H1 (cell line): ENCODE data around the gene HNRNPA1.

ENCODE experiments used
- EGR1 ChIP-seq: IDR thresholded peaks from 2 replicates; pipeline ENCODE4 v1.6.1; 2011; ENCODE audit warnings: low read depth, low read length, borderline replicate concordance
- GABPA ChIP-seq: IDR thresholded peaks from 2 replicates; pipeline ENCODE4 v1.6.1; 2011; ENCODE audit warnings: mild to moderate bottlenecking, low read length, moderate library complexity, borderline replicate concordance; ENCODE audit not compliant: insufficient read depth
- MAFK ChIP-seq: IDR thresholded peaks from 2 replicates; pipeline ENCODE4 v1.6.1; 2012; ENCODE audit warnings: low read depth, mild to moderate bottlenecking, improper control_type of control experiment, low read length
- POLR2A ChIP-seq, 2 experiments: IDR thresholded peaks; 1 replicate in 1 of 2; 2 replicates in 1 of 2; pipeline ENCODE4 v1.6.1; 2011; ENCODE audit warnings: low read depth in 2 of 2, low read length in 2 of 2, mild to moderate bottlenecking in 2 of 2; ENCODE audit errors: control extremely low read depth in 1 of 2
- POLR2AphosphoS5 ChIP-seq: IDR thresholded peaks from 2 replicates; pipeline ENCODE4 v1.6.1; 2011; ENCODE audit warnings: low read depth, low read length
- TAF7 ChIP-seq: optimal IDR thresholded peaks from 2 replicates; pipeline ENCODE3; 2011; ENCODE audit warnings: low read depth, mild to moderate bottlenecking, inconsistent platforms, low read length, moderate library complexity, borderline replicate concordance
- TBP ChIP-seq: IDR thresholded peaks from 2 replicates; pipeline ENCODE4 v1.6.1; 2011; ENCODE audit warnings: low read depth, low read length, improper control_type of control experiment
- TEAD4 ChIP-seq: IDR thresholded peaks from 2 replicates; pipeline ENCODE4 v1.6.1; 2012; ENCODE audit warnings: low read depth, low read length, inconsistent platforms, mixed read lengths
- TF ChIP-seq, protein P1 (sequence below), 3 experiments: IDR thresholded peaks; 1 replicate in 2 of 3; 2 replicates in 1 of 3; pipeline versions ENCODE4 v1.5.1 to v1.6.1; 2011; ENCODE audit warnings: low read length in 3 of 3, mild to moderate bottlenecking in 3 of 3, inconsistent platforms in 2 of 3, low read depth in 1 of 3, moderate library complexity in 1 of 3; ENCODE audit not compliant: insufficient read depth in 1 of 3; ENCODE audit errors: control extremely low read depth in 1 of 3

DNA sequence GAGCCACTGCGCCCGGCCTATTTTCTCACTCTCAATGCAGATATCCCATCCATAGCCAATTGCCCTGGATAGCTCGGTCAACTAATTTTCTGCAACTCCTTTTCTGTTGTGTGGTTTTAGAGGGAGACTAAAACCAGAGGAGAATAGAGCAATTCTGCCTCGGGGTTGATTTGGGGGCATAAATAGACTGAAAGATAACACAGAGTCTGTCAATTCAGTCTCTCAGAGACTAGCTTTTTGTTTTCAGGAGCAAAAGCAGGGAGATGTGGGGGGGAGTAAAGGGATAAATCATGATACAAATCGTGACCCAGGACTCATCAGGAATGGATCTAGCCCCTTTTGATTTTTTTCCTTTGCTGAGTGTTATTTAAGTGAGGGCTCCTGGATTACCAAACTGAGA, 50.9 kb downstream of the HNRNPA1 start:
- no peak for TF ChIP-seq POLR2A (IDR thresholded peaks at IDR 0.05; ENCODE audit: control extremely low read depth in 1 of 2, low read depth in 2 of 2, low read length in 2 of 2)
- TF ChIP-seq TAF7 = no peak
- TF ChIP-seq, protein P1, sequence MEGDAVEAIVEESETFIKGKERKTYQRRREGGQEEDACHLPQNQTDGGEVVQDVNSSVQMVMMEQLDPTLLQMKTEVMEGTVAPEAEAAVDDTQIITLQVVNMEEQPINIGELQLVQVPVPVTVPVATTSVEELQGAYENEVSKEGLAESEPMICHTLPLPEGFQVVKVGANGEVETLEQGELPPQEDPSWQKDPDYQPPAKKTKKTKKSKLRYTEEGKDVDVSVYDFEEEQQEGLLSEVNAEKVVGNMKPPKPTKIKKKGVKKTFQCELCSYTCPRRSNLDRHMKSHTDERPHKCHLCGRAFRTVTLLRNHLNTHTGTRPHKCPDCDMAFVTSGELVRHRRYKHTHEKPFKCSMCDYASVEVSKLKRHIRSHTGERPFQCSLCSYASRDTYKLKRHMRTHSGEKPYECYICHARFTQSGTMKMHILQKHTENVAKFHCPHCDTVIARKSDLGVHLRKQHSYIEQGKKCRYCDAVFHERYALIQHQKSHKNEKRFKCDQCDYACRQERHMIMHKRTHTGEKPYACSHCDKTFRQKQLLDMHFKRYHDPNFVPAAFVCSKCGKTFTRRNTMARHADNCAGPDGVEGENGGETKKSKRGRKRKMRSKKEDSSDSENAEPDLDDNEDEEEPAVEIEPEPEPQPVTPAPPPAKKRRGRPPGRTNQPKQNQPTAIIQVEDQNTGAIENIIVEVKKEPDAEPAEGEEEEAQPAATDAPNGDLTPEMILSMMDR (IDR thresholded peaks at IDR 0.05; ENCODE audit: control extremely low read depth in 1 of 3, insufficient read depth in 1 of 3, low read depth in 1 of 3, low read length in 3 of 3) = no peak
- TF ChIP-seq TBP = no peak
- no peak for TF ChIP-seq EGR1
- no peak for TF ChIP-seq GABPA
- TF ChIP-seq POLR2AphosphoS5 = no peak
- TF ChIP-seq TEAD4 = no peak
- TF ChIP-seq MAFK = no peak
